HEK293 (cell line): ENCODE results near the gene TMC6.

Experiments used
- CTCF ChIA-PET: fragments of 350-600 bp; formaldehyde crosslinking; extraction: SDS; loops from one replicate; lab custom pipeline; 2021; ENCODE audit warnings: antibody characterized with exemption; lab: Yijun Ruan, JAX
- POLR2A ChIA-PET: fragments of 300-600 bp; formaldehyde crosslinking; extraction: SDS; loops from one replicate; lab custom pipeline; 2020; ENCODE audit warnings: antibody characterized with exemption, inconsistent platforms; lab: Yijun Ruan, JAX
- H3K27ac ChIP-seq: fragments of 200-500 bp; sonication (Bioruptor generic); 2 replicates; pipeline ENCODE4 v1.5.1; 2014; ENCODE audit warnings: low read depth, low read length, control low read depth, inconsistent platforms; ENCODE audit errors: extremely low read depth
- H3K36me3 ChIP-seq, 2 experiments: fragments of 200-500 bp in 1 of 2; sonication (Bioruptor generic) in 1 of 2; 1 replicate in 1 of 2; 2 replicates in 1 of 2; pipeline ENCODE4 v1.5.1; 2014 to 2017; ENCODE audit warnings: inconsistent platforms in 2 of 2, low read length in 2 of 2; ENCODE audit not compliant: control insufficient read depth in 2 of 2, insufficient read depth in 1 of 2
- H3K4me1 ChIP-seq: fragments of 200-500 bp; sonication (Bioruptor generic); 2 replicates; pipeline ENCODE4 v1.5.1; 2014; ENCODE audit warnings: mild to moderate bottlenecking, low read length, inconsistent platforms; ENCODE audit not compliant: control insufficient read depth, insufficient read depth
- H3K4me3 ChIP-seq: 2 replicates; pipeline ENCODE4 v1.5.1; 2011; ENCODE audit warnings: low read depth, mild to moderate bottlenecking, control low read depth, low read length, moderate library complexity
- H3K9me3 ChIP-seq: fragments of 200-500 bp; sonication (Bioruptor generic); 2 replicates; pipeline ENCODE4 v1.5.1; 2014; ENCODE audit warnings: low read depth, low read length, inconsistent platforms; ENCODE audit not compliant: control insufficient read depth, insufficient read depth
- ELK4 ChIP-seq: IDR thresholded peaks from 2 replicates; pipeline ENCODE4 v1.6.1; 2011; ENCODE audit warnings: mild to moderate bottlenecking, low read depth, low read length, borderline replicate concordance
- GLI2 ChIP-seq: fragments of 450-650 bp; formaldehyde crosslinking; IDR thresholded peaks from 2 replicates; pipeline ENCODE4; 2017; ENCODE audit warnings: missing biosample characterization, missing genetic modification characterization, low read depth, borderline replicate concordance
- KLF1 ChIP-seq: fragments of 450-650 bp; formaldehyde crosslinking; IDR thresholded peaks from 2 replicates; pipeline ENCODE4 v1.5.1; 2016; ENCODE audit warnings: missing biosample characterization, missing genetic modification characterization
- PATZ1 ChIP-seq: fragments of 450-650 bp; formaldehyde crosslinking; IDR thresholded peaks from 2 replicates; pipeline ENCODE4 v1.5.1; 2016; ENCODE audit warnings: missing biosample characterization, missing genetic modification characterization
- PBX3 ChIP-seq: sonication (generic); formaldehyde crosslinking; IDR thresholded peaks from 2 replicates; pipeline ENCODE4 v1.8.1; 2022; ENCODE audit warnings: mild to moderate bottlenecking, moderate library complexity, missing genetic modification reagents
- PRDM10 ChIP-seq: fragments of 450-650 bp; formaldehyde crosslinking; IDR thresholded peaks from 2 replicates; pipeline ENCODE4 v1.5.1; 2016; ENCODE audit warnings: missing biosample characterization, missing genetic modification characterization
- ZBTB17 ChIP-seq: fragments of 450-650 bp; formaldehyde crosslinking; IDR thresholded peaks from 2 replicates; pipeline ENCODE4 v1.5.1; 2016; ENCODE audit warnings: missing biosample characterization, missing genetic modification characterization
- ZBTB20 ChIP-seq: fragments of 450-650 bp; formaldehyde crosslinking; IDR thresholded peaks from 2 replicates; pipeline ENCODE4 v1.5.1; 2016; ENCODE audit warnings: missing biosample characterization, missing genetic modification characterization
- ZNF121 ChIP-seq: fragments of 450-650 bp; formaldehyde crosslinking; IDR thresholded peaks from 2 replicates; pipeline ENCODE4 v1.5.1; 2016; ENCODE audit warnings: missing biosample characterization, missing genetic modification characterization
- ZNF175 ChIP-seq: fragments of 450-650 bp; formaldehyde crosslinking; IDR thresholded peaks from 2 replicates; pipeline ENCODE4 v1.5.1; 2016; ENCODE audit warnings: missing biosample characterization, missing genetic modification characterization
- ZNF184 ChIP-seq: fragments of 450-650 bp; IDR thresholded peaks from 2 replicates; pipeline ENCODE4 v1.5.1; 2018; ENCODE audit warnings: missing biosample characterization, mild to moderate bottlenecking, missing genetic modification characterization
- ZNF221 ChIP-seq: fragments of 450-650 bp; formaldehyde crosslinking; IDR thresholded peaks from 2 replicates; pipeline ENCODE4 v1.5.1; 2017; ENCODE audit warnings: missing biosample characterization, missing genetic modification characterization, borderline replicate concordance
- ZNF280D ChIP-seq: fragments of 450-650 bp; formaldehyde crosslinking; IDR thresholded peaks from 2 replicates; pipeline ENCODE4 v1.5.1; 2016; ENCODE audit warnings: missing biosample characterization, missing genetic modification characterization
- ZNF366 ChIP-seq: fragments of 450-650 bp; formaldehyde crosslinking; conservative IDR thresholded peaks from 2 replicates; pipeline ENCODE4 v1.5.1; 2016; ENCODE audit warnings: missing biosample characterization, missing genetic modification characterization
- ZNF391 ChIP-seq: fragments of 450-650 bp; formaldehyde crosslinking; IDR thresholded peaks from 2 replicates; pipeline ENCODE4 v1.5.1; 2016; ENCODE audit warnings: low read depth, missing biosample characterization, missing genetic modification characterization, borderline replicate concordance
- ZNF404 ChIP-seq: fragments of 450-650 bp; formaldehyde crosslinking; IDR thresholded peaks from 2 replicates; pipeline ENCODE4 v1.5.1; 2017; ENCODE audit warnings: missing biosample characterization, missing genetic modification characterization
- ZNF510 ChIP-seq: fragments of 450-650 bp; formaldehyde crosslinking; IDR thresholded peaks from 2 replicates; pipeline ENCODE4 v1.5.1; 2018; ENCODE audit warnings: mild to moderate bottlenecking, missing genetic modification characterization, missing biosample characterization; ENCODE audit not compliant: insufficient replicate concordance
- ZNF544 ChIP-seq: fragments of 450-650 bp; formaldehyde crosslinking; IDR thresholded peaks from 2 replicates; pipeline ENCODE4 v1.5.0; 2017; ENCODE audit warnings: missing biosample characterization, missing genetic modification characterization
- ZNF600 ChIP-seq: fragments of 450-650 bp; formaldehyde crosslinking; IDR thresholded peaks from 2 replicates; pipeline ENCODE4 v1.5.1; 2016; ENCODE audit warnings: missing biosample characterization, missing genetic modification characterization
- ZNF654 ChIP-seq: fragments of 450-650 bp; formaldehyde crosslinking; IDR thresholded peaks from 2 replicates; pipeline ENCODE4 v1.5.1; 2016; ENCODE audit warnings: low read depth, missing biosample characterization, missing genetic modification characterization
- ZNF677 ChIP-seq: fragments of 450-650 bp; IDR thresholded peaks from 2 replicates; pipeline ENCODE4 v1.5.0; 2018; ENCODE audit warnings: missing biosample characterization, mild to moderate bottlenecking, missing genetic modification characterization, moderate library complexity
- ZNF707 ChIP-seq: fragments of 450-650 bp; formaldehyde crosslinking; IDR thresholded peaks from 2 replicates; pipeline ENCODE4 v1.5.1; 2016; ENCODE audit warnings: missing biosample characterization, missing genetic modification characterization
- ZNF76 ChIP-seq: fragments of 450-650 bp; formaldehyde crosslinking; IDR thresholded peaks from 2 replicates; pipeline ENCODE4; 2016; ENCODE audit warnings: low read depth, missing biosample characterization, missing genetic modification characterization, borderline replicate concordance
- ZNF791 ChIP-seq: fragments of 450-650 bp; formaldehyde crosslinking; IDR thresholded peaks from 2 replicates; pipeline ENCODE4 v1.5.1; 2016; ENCODE audit warnings: missing biosample characterization, missing genetic modification characterization
- ZNF792 ChIP-seq: fragments of 450-650 bp; formaldehyde crosslinking; IDR thresholded peaks from 2 replicates; pipeline ENCODE4 v1.5.1; 2016; ENCODE audit warnings: missing biosample characterization, missing genetic modification characterization

The TMC6 gene

GRCh38 chr17:78105551-78105950, 23.0 kb downstream of the TMC6 start:
- H3K36me3 ChIP-seq, result peaks cover 3 to 39% of the 10 kb centered on the region in 2 experiments
- TF ChIP-seq PRDM10 (tag by site-specific recombination) (no peak), PBX3 (CRISPR knock-in tag) (no peak), ZNF510 (no peak), ZNF792 (no peak), PATZ1 (no peak), ZNF707 (no peak), ZBTB20 (tag by site-specific recombination) (no peak), ZNF221 (tag by site-specific recombination) (no peak), ZNF404 (tag by site-specific recombination) (no peak), ZNF600 (tag by site-specific recombination) (no peak), ZNF654 (tag by site-specific recombination) (no peak), ZNF366 (tag by site-specific recombination) (no peak), ZNF391 (tag by site-specific recombination) (no peak), ZBTB17 (no peak), ZNF677 (tag by site-specific recombination) (no peak)
- CTCF ChIA-PET, result interaction anchor here (1.3 to 1.6 kb wide), 2 partner anchors 20 to 29 kb away, joined by 6 to 7 read pairs; no protein-coding TSS in a partner anchor
- no peaks in the 10 kb centered on the region for H3K9me3 ChIP-seq
- H3K4me3 ChIP-seq, result no peak overlapping the region
- H3K27ac ChIP-seq, result no peak overlapping the region
- no peaks in the 10 kb centered on the region; the same call in 1 of the 2 replicates for H3K4me1 ChIP-seq
- POLR2A ChIA-PET, result interaction anchor here (1.0 kb wide), 1 partner anchor 9 kb away, joined by 5 read pairs; no protein-coding TSS in a partner anchor

- POLR2A ChIA-PET, result interaction anchor here (1.0 kb wide), 1 partner anchor 10 kb away, joined by 5 read pairs; no protein-coding TSS in a partner anchor
- H3K4me3 ChIP-seq, result no peak overlapping the region
- no peaks in the 10 kb centered on the region for H3K9me3 ChIP-seq
- TF ChIP-seq ZNF76 (tag by site-specific recombination) (no peak), ZNF280D (tag by site-specific recombination) (no peak), ELK4 (no peak), ZNF121 (tag by site-specific recombination) (no peak), ZNF184 (tag by site-specific recombination) (no peak), GLI2 (no peak), ZNF791 (tag by site-specific recombination) (no peak), ZNF544 (tag by site-specific recombination) (no peak), KLF1 (tag by site-specific recombination) (no peak), ZNF175 (tag by site-specific recombination) (no peak)
- TF ChIP-seq, all 188 proteins: peak for 0
- Histone ChIP-seq H3K27ac (no peak overlapping the region), H3K36me3 (peaks cover 3 to 43% of the 10 kb centered on the region in 2 experiments), H3K4me1 (no peaks in the 10 kb centered on the region; the same call in 1 of the 2 replicates)
- CTCF ChIA-PET, result interaction anchor here (1.3 to 1.6 kb wide), 2 partner anchors 20 to 30 kb away, joined by 6 to 7 read pairs; no protein-coding TSS in a partner anchor
These were observed 23.5 kb downstream of the TMC6 start for GRCh38 chr17:78105101-78105500.
